ENCODE data around the gene ZSCAN5A.
"Not testable (repeated sequence)": the region's sequence is repeated elsewhere in the genome, so short reads cannot be mapped to it uniquely, and the experiment has no call there.

The ZSCAN5A gene

DNA sequence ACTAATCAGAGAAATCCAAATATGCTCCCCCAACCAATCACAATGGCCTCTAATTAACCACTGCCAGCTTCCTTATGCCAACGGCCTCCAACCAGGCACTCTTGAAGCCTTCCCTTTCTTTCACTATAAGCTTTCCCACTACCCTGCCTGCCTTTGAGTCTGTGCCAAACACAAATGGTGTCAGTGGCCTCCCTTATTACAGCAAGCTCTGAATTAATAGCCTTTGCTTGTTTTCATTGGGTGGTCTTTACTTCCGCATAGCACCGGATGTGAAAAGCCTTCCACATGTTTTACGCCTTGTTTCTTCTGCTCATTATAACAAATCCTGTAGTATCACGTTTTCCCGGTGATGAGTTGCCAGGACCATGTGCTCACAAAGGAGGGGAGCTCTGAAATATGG, 43.5 kb downstream of the ZSCAN5A start:
- no peak for DNase-seq (ENCODE audit: low spot score)

DNA sequence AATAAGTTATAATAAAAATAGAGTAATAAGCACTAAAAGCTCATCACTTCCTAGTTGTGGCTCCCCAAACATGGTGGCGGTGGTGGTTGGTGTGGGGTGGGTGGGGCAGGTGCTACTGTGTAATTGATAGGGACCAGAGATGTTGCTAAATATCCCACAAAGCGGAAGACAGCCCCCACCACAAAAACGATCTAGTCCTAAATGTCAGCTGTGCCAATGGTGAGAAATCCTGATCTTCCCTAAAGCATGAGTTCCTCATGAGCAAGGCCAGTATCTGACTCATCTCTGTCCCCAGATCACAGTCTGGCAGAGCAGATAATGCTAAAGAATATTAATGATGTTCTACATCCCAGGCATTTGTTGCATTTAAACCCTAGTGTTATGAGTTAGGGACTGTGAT, 44.0 kb downstream of the ZSCAN5A start:
- no peak for DNase-seq (ENCODE audit: low spot score)

DNA sequence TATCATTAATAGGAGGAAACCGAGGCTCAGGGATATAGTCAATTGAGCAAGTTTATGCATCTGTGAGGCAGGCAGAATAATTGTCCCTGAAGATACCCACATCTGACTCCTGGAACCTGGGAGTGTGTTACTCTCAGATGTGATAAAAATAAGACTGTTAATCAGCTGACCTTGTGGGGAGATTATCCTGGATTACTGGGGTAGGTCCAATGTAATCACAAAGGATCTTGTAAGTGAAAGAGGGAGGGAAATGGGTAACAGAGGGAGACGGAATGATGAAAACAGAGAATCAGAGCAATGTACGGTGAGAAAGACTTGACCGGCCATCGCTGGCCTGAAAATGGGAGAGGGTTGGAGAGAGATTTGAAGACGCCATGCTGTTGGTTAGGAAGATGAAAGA, 45.3 kb downstream of the ZSCAN5A start:
- DNase-seq (ENCODE audit: low spot score): no peak

DNA sequence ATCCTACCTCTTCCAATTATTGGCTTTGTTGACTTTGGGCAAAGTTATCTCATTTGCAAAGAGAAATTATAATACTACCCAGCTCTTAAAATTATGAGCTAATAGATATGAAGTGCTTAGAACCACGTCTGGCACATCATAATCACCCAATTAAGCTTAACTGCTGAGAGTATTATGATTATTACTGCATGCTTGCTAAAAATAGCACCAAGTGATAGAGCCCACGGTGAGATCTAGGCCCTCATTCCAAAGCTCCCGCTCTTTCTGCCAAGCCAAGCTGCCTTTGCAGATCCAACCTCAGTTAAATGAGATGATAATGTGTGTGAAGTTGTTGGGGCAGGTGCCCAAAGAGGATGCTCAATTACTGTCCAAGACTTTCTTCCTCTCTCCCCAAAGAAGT, 48.6 kb downstream of the ZSCAN5A start:
- no peak for DNase-seq (ENCODE audit: low spot score)

DNA sequence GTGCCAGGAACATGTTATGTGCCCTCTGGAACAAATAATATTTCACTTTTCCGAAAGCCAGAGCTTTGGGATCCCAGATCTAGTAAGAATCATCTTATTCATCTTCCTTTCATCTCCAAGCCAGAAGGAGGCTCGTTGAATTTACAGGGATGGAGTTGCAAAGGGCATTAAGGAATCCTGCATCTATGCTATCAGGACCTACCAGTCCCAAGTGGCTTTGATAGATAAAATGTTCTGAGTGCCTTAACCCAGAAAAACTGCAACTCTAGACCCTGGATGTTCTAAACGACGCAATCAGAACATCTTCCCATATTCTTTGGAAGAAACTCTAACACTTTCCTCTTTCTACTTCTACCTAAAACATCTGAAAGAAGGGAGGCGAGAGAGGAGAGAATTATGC, 51.3 kb downstream of the ZSCAN5A start:
- DNase-seq (ENCODE audit: low spot score): no peak

DNA sequence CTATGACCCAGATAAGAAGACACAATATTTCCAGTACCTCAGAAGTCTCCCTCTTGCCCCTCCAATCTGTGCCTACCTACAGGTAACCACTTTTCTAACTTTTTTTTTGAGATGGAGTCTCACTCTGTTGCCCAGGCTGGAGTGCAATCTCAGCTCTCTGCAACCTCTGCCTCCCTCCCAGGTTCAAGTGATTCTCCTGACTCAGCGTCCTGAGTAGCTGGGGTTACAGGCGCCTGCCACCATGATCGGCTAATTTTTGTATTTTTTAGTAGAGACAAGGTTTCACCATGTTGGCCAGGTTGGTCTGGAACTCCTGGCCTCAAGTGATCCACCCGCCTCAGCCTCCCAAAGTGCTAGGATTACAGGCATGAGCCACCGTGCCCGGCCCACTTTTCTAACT, 52.7 kb downstream of the ZSCAN5A start:
- DNase-seq (ENCODE audit: low spot score): not testable (repeated sequence)

DNA sequence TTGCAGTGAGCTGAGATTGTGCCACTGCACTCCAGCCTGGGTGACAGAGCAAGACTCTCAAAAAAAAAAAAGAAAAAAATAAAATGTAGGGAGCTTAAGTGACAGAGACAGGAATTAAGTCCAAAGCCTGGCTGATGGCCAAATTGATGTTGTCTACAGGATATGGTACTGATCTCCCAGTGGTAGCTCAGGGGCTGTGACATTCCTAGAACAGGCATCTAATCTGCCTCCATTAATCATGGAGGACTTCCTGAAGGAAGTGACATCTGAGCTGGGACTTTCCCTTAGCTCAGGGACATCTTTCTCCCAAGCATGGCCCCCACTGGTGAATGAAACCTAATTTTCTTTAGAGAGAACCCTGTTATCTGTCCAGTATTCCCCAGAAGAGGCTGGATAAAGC, 53.5 kb downstream of the ZSCAN5A start:
- DNase-seq (ENCODE audit: low spot score): peak; percentile 22

DNA sequence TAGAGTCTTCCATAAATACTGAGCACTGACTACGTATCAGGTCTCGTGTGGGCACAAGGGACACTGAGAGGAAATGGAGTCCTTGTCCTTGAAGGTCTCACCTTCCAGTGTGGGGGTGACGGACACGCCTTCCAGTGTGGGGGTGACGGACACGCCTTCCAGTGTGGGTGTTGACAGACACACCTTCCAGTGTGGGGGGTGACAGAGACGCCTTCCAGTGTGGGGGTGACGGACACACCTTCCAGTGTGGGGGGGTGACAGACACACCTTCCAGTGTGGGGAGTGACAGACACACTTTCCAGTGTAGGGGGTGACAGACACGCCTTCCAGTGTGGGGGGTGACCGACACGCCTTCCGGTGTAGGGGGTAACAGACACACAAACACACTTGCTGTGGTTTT, 56.4 kb downstream of the ZSCAN5A start:
- DNase-seq (ENCODE audit: low spot score): no peak

DNA sequence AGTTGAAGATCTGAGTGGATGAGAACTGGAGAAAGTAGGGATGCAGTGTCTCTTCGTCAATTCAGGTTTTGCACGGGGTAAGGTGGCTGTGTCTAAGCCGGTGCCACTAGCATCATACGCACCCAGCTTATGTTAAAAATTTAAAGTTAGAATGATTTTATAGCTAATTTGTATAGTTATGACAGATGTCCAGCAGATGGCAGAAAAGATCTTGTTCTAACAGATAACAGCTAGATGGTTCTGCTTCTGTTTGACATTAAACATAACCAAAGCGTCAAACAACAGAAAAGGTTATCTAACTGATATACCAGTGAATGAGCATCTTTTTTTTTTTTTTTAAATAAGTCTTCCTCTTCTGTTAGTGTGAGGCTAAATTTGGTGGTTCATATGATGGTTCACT, 60.9 kb downstream of the ZSCAN5A start:
- DNase-seq (ENCODE audit: low spot score): peak; percentile 59

DNA sequence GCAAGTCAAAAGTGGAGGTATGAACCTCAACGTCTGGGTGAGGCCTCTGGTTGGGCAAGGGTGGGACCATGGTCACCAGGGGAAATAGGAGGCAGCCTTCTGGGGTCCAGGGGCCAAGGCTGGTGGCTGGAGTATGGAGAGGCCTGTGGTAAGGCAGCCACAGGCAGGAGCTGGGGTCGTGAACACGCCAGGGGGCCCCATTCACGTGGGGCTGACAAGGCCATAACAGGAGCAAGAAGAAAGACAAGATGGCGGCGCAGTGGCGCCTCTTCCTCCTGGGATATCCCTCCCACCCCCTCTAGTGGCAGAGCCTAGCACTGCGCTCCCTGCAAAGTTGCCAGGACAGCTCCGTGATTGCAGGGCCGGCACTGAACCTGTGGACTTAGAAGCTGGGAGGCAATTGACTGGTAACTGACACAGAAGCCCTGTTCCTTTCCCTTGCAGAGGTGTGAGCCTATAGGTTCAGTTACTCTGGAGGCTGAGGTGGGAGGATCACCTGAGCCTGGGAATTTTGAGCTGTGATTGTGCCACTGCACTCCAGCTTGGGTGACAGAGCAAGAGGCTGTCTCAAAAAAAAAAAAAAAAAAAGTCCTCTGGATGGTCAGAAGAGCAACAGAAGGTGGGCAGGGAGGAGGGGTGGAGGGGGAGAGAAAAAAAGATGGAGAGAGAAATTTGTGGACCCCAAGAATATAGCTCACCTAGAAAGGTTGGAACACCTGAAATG, 61.8 kb downstream of the ZSCAN5A start:
- DNase-seq (ENCODE audit: low spot score): peak; percentile 76

DNA sequence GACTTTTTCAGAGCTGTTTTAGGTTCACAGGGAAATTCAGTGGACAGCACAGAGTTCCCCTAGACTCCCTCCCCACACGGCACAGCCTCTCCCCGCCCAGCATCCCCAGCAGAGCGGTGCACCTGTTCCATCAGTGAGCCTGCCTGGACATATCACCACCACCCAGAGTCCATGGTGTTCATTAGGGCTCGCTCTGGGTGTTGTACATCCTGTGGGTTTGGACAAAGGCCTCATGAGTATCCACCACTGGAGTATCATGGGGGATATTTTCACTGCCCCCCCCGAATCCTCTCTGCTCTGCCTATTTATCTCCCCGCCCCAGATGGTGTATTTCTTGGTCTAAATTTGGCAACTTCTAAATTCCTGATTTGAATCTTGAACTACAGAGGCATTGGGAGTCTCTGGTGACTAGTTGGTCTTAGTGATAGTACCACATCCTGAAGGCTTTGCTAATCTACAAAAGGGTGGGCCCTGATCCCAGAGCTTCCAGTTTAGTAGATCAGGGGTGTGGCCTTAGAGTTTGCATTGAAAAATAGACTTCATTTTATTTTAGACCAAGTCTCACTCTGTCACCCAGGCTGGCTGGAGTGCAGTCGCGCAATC, 65.8 kb downstream of the ZSCAN5A start:
- not testable (repeated sequence) for DNase-seq (ENCODE audit: low spot score)

DNA sequence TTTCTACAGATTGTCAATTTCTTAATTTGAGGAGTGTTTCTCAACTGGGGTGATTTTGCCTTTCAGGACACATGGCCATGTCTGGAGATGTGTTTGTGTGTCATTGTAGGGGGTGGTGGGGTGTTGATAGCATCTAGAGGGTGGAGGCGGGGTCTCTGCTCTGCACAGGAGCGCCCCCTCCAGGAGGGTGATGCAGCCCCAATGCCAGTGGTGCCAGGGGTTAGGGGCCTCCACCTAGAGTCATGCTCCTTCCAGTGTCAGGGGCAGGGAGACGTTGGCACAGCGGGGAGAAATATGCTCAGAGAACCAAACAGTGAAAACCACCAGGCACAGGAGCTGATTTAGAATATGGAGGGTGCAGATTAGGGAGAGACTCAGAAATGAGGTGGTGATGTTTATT, 68.9 kb downstream of the ZSCAN5A start:
- DNase-seq (ENCODE audit: low spot score): not testable (repeated sequence)

DNA sequence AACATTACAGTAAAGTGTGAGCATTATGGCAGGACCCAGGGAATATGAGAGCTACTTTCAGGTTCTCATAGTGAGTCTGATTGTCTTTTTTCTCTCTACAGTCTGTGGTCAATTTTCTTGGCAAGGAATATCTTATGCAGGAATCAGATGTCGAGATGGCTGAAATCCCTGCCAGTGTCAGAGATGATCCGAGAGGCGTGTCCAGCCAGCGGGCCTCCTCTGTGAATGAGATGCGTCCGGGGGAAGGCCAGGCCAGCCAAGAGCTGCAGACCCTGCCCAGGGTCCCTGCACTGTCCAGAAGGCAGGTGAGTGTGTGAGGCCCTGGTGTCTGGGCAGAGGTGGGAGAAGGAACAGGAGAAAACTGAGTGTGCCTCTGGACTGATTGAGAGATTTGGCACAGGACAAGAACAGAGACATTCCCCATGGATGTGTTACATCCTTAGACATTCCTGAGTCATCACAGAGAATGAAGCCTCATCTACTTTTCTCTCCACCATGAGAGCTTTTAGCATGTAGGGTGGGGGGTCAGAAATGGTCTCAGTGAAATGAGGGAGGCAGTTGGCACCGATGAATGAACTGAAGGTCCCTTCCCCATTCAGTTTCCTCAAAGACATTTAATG, 69.4 kb downstream of the ZSCAN5A start:
- DNase-seq (ENCODE audit: low spot score): peak; percentile 29

DNA sequence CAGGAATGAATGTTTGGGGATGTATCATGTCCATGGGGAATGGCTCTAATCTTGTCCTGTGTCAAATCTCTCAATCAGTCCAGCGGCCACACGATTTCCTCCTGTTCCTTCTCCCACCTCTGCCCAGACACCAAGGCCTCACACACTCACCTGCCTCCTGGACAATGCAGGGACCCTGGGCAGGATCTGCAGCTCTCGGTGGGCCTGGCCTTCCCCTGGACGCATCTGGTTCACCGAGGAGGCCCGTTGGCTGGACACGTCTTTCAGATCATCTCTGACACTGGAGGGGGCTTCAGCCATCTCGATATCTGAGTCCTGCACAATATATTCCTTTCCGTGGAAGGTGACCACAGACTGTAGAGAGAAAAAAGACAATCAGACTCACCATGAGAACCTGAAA, 91.2 kb downstream of the ZSCAN5A start:
- no peak for DNase-seq (ENCODE audit: low spot score)

DNA sequence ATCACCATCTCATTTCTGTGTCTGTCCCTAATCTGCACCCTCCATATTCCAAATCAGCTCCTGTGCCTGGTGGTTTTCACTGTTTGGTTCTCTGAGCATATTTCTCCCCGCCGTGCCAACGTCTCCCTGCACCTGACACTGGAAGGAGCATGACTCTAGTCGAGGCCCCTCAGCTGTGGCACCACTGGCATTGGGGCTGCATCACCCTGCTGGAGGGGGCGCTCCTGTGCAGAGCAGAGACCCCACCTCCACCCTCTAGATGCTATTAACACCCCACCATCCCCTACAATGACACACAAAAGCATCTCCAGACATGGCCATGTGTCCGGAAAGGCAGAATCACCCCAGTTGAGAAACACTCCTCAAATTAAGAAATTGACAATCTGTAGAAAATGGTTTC, 91.7 kb downstream of the ZSCAN5A start:
- no peak for DNase-seq (ENCODE audit: low spot score)

DNA sequence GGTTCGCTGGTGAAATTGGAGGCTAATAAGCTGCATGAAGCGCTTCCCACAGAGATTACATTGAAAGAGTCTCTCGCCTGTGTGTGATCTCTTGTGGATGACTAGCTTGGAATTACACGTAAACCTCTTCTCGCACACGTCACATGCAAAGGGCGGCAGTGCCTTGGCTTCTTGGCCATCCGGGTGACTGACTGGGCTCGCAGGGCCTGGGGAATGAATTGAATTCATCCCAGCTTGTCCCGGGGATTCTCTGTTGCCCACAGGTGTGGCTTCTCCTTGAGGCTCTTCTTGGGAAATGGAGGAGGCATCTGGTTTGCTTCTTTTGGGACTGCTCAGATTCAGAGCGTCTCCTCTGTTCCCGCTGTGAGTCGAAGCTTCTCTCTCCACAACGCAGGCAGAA, 92.8 kb downstream of the ZSCAN5A start:
- DNase-seq (ENCODE audit: low spot score): no peak

DNA sequence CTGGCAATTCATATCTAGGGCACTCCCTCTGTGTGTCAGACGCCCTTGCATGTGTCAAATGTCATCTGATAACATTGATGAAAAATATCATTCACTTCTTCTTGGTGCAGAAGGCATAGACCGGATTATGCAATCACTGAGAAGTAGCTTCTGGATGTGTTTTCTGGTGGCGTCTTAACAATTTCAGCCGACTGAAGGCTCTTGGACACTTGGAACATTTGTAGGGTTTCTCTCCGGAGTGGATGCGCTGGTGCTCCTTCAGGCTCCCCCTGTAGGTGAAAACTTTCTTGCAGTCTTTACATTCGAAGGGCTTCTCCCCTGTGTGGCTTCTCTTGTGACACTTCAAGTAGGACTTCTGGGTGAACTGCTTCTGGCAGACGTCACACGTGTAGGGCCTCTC, 93.2 kb downstream of the ZSCAN5A start:
- DNase-seq (ENCODE audit: low spot score): not testable (repeated sequence)

DNA sequence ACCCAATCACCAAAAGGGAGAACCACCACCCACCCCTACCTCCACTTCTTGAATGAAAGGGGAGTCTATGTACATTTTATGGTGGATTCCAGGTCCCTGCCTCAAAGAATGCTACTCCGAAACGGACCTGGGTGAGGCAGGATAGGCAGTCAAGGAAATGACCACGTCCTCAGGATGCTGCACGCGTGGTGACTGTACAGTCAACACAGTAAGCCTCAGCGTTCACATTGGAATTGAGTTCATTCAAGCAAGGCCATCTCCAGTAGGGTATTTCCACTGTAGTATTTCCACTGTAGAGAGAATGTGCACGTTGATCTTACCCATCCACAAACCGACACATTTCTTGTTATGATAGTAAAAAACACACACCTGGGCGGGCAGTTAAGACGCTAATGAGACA, 95.7 kb downstream of the ZSCAN5A start:
- peak; percentile 65 for DNase-seq (ENCODE audit: low spot score)

DNA sequence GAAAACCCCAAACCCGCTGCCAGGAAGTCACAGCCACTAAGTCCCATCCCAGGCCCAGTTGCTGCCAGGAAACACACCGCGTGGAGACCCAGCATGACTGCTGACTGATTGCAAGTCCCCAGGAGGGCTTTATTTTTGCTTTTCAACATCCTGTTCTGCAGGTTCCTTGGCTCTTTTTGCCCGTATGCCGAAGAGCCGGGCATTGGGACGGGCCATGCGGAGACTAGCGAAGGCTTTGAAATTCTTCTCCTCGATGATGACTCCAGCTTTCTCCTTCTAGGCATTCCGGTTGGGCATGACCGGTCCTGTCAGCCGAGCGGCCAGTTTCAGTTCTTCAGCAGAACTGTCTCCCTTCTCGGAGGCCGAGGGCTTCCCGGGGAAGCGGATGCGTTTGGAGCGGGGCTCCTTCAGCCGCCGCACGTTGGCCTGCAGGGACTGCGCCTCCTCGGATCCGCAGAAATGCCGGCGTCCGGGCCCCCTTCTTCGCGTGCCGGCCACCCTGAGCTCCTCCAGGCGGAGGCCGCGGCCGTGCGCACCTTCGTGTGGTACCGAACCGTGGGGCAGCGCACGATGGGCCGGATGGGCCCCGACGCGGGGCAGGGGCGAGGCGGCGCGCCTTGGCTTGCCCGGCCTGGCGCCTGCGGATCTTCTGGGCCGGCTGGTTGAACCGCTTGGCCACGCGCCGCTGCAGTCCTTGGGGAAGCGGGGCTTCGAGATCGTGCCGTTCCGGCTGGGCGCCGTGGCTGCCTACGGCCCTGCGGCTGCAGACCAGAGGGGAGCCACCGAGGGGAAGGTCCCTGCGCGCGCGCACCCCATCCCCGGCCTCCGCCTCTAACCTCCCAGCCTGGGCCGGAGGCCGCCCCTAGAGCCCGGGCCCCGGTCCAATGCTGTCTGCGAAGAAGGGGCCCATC, 97.3 kb downstream of the ZSCAN5A start:
- peak; percentile 36 for DNase-seq (ENCODE audit: low spot score)

DNA sequence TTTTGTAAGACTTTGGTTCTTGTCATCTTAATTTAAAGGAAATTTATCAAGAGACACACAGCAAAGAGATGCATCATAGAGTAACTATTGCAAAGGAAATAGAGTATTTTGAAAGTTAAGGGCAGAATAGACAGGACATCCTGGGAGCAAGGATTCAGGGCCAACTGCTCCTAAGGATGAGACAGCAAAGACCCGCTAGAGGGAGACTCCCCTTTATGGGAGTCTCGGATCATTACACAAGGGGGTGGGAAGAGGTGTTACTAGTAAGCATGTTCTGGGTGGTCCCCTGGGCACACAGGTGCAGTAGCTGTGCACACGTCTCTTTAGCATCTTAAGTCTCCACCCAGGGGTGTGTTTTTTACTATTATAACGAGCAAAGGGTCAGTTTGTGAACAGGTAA, 102.9 kb downstream of the ZSCAN5A start:
- DNase-seq (ENCODE audit: low spot score): no peak

DNA sequence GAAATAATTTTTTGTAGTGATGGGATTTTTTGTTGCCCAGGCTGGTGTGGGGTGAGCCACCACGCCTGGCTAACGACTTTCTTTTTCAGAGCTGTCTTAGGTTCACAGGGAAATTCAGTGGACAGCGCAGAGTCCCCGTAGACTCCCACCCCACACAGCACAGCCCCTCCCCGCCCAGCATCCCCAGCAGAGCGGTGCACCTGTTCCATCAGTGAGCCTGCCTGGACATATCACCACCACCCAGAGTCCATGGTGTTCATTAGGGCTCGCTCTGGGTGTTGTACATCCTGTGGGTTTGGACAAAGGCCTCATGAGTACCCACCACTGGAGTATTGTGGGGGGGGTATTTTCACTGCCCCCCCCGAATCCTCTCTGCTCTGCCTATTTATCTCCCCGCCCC, 104.6 kb downstream of the ZSCAN5A start:
- DNase-seq (ENCODE audit: low spot score): not testable (repeated sequence)

DNA sequence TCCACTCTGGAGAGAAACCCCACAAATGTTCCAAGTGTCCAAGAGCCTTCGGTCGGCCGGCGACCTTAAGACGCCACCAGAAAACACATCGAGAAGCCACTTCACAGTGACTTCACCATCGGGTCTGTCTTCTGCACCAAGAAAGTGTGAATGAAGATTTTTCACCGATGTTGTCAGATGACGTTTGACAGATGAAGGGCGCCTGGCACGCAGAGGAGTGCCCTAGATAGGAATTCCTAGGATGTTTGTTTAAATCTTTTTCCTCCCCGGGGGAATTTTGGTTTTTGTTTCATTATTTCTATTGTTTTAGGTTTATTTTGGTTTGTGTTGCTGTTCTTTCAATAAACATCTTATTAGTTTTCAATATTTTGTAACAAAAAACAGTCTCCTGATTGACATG, 105.5 kb downstream of the ZSCAN5A start:
- DNase-seq (ENCODE audit: low spot score): no peak

DNA sequence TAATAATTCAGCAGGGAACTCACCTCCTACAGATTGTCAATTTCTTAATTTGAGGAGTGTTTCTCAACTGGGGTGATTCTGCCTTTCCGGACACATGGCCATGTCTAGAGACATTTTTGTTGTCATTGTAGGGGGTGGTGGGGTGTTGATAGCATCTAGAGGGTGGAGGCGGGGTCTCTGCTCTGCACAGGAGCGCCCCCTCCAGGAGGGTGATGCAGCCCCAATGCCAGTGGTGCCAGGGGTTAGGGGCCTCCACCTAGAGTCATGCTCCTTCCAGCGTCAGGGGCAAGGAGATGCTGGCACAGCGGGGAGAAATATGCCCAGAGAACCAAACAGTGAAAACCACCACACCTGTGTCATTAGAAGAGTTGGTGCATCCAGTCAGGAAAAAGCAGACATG, 107.1 kb downstream of the ZSCAN5A start:
- not testable (repeated sequence) for DNase-seq (ENCODE audit: low spot score)

Measured in kidney tubule cell (primary cell).